Measurements from ENCODE around the gene LRRC28.
A peak's percentile ranks its signal among the peaks of the same experiment; 100 is the strongest.
"Not testable (repeated sequence)": the region's sequence is repeated elsewhere in the genome, so short reads cannot be mapped to it uniquely, and the experiment has no call there.

Gene LRRC28

DNA sequence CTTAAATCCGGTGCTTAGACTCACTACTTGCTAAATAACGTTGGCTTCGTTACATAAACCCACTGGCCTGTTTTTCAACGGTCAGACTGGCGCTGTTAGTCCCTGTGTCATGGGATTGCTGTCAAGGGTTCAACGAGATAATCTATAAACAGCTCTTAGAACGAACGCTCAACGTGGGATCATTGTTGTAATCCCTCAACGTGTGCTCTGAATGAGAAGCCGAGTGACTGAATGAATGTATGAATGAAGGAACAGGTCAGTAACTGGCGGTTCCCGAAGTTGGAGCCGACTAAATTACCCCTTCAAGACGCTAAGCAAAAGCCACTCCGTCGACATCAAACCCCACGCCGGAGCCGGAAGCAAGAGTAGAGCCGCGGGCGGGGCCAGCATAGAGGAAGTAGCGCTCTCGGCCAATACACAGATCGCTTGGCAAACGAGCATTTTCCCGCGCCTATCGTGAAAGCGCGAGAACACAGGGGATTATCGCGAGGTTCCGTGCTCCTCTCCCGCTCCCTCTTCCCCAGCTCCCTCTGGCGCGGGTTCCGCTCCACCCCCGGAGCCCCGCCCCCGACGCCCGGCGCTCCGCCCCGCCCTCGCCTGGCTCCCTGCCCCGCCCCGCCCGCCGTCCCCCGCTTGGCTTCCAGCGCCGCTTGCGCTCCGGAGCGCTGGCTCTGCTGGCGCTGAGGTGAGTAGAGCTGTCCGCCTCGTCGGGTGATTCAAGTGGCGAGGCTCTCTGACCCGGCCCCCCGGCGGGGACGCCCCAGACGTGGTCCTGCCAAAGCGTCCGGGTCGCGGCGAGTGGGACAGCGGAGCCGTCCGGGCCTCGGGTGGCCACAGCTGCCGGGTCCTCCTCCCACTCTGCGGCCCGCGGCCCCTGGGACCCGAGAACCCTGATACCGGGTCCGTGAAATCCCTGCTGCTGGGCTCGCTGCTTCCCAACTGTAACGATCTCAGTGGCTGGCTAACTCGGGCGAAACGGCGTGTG is at the start of gene LRRC28:
LRRC28 (plus strand) TSS at position 625 of the 985 bp plus-strand sequence. CDS start 4,477 bp downstream, outside the sequence.
- peak; percentile 90 to 94 (median 90) for DNase-seq (ENCODE audit: low read depth in 3 of 3)

- no peak for DNase-seq (ENCODE audit: low read depth in 3 of 3)
These were observed 49.1 kb upstream of the LRRC28 start for GRCh38 chr15:99202176-99202552.

DNA sequence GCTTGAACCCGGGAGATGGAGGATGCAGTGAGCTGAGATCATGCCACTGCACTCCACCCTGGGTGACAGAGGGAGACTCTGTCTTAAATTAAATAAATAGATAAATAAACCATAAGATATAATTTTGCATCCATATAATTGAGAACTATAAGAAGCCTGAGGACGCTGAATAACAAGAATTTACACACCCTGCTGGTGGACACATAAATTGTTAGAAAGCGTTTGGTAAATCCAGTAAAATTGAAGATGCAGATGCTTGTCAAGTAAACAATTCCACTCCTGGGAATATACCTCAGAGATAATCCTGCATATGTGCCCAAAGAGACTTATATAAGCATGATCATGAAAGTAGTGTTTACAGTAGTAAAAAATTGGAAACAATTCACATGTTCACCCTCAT is 43.6 kb upstream of the LRRC28 start:
- no peak for DNase-seq (ENCODE audit: low read depth in 3 of 3)

DNA sequence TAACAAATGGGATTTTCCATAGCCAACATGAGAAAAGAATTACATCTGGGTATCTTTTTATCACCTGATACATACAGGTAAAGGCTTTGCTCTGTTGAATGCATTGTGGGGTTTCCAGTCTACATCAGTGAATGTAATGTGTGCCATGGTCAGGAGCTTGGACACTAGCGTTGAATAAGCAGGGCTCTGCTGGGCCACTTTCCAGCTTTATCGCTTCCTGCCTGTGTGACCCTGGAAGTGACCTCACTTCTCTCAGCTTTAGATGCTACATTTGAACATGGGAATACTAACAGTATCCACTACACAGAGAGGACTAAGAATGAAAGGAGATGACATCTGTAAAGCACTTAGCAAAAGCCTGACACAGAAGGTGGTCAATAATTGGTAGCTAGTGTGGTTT is 42.0 kb upstream of the LRRC28 start:
- DNase-seq (ENCODE audit: low read depth in 3 of 3), result no peak

GRCh38 chr15:99210334-99210733 is 40.9 kb upstream of the LRRC28 start:
- DNase-seq (ENCODE audit: low read depth in 3 of 3), result no peak

DNA sequence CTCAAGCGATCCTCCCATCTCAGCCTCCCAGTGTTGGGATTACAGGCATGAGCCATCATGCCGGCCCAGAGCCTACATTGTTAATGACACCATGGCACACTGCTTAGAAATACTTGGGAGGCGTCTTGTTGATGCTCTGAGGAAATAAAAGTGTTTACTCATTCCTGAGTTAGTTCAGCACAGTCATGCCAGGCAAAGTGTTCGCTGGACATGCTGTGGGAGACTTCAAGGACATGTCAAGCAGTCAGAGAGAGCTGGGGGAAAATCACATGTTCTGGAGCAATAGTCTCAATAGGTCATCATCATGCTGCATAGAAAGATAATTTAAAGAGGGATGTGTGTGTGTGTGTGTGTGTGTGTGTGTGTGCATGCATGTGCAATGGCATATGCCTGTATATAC is 39.4 kb upstream of the LRRC28 start:
- DNase-seq (ENCODE audit: low read depth in 3 of 3), result no peak

- no peak for DNase-seq (ENCODE audit: low read depth in 3 of 3)
These were observed 38.9 kb upstream of the LRRC28 start for GRCh38 chr15:99212406-99212805.

DNA sequence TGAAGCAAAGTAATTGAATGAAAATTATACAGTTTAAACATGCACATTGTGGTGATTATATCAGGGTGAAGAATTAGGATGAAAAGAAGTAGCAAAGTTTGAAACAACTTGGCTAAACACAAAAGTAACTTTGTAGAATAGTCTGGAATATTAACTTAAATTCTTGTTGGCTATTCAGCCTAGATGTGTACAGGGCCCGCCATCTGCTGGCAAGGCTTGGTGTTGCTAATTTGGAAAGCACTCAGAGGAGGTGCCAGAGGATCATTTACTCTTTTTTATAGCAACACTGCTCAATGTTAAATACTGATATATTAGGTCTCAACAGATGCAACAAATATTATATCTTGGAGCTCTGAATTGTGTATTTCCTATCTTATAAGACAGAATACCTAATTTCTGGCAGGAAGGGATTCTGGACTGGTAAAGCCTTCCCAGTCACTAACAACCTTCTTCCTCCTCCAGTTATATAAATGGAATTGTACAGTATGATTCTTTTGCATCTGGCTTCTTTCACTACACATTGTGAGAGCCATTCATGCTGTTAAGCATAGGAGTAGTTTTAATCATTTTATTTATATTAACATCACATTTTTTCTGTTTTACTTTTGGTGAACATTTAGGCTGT is 38.0 kb upstream of the LRRC28 start:
- DNase-seq (ENCODE audit: low read depth in 3 of 3), result peak; percentile 20 to 53 (median 46)

- DNase-seq (ENCODE audit: low read depth in 3 of 3), result no peak
These were observed 26.7 kb upstream of the LRRC28 start for GRCh38 chr15:99224372-99225214.

- no peak for DNase-seq (ENCODE audit: low read depth in 3 of 3)
These were observed 24.5 kb upstream of the LRRC28 start for GRCh38 chr15:99226802-99227201.

GRCh38 chr15:99228120-99228770 is 23.0 kb upstream of the LRRC28 start:
- no peak for DNase-seq (ENCODE audit: low read depth in 3 of 3)

GRCh38 chr15:99230867-99231266 is 20.4 kb upstream of the LRRC28 start:
- DNase-seq (ENCODE audit: low read depth in 3 of 3), result no peak

DNA sequence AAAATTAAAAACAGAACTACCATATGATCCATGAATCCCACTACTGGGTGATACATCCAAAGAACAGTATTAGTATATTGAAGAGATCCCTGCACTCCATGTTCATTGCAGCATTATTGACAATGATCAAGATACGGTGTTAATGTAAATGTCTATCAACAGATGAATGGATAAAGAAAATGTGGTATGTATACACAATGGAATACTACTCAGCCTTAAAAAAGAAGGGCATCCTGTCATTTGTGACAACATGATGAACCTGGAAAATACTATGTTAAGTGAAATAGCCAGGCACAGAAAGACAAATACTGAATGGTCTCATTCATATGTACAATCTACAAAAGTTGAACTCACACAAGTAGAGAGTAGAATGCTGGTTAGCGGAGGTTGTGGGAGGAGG is 18.5 kb upstream of the LRRC28 start:
- no peak for DNase-seq (ENCODE audit: low read depth in 3 of 3)

GRCh38 chr15:99234160-99234559 is 17.1 kb upstream of the LRRC28 start:
- not testable (repeated sequence) for DNase-seq (ENCODE audit: low read depth in 3 of 3)

- DNase-seq (ENCODE audit: low read depth in 3 of 3), result no peak
These were observed 12.4 kb upstream of the LRRC28 start for GRCh38 chr15:99238849-99239248.

DNA sequence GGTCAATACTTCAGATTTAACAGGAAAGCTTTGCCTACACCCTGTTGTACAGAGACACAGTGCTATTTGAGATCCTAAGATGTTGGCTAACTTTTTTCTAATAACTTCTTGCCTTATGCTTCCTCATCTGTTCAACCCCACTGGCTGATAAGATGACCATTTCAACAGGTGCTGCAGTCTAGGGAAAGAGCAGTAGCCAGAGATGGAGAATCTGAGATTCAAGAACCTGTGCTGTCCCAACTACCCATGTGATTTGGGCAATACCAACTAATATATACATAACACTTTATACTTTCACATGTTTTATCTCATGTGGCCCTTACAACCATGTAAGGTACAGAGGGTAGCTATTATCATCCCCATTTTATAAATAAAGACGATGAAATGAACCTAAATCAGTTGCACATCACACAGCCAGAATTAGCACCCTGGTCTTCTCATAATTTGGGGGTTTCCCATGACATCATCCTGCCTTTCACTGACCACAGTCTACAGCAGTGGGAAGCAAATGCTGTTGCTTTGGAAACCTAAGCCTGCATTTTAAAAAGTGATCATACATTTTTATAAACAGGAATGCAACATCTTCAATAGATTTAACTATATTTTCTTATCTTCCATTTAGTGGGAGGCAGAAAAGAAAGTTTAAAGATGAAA is 11.6 kb upstream of the LRRC28 start:
- no peak for DNase-seq (ENCODE audit: low read depth in 3 of 3)

DNA sequence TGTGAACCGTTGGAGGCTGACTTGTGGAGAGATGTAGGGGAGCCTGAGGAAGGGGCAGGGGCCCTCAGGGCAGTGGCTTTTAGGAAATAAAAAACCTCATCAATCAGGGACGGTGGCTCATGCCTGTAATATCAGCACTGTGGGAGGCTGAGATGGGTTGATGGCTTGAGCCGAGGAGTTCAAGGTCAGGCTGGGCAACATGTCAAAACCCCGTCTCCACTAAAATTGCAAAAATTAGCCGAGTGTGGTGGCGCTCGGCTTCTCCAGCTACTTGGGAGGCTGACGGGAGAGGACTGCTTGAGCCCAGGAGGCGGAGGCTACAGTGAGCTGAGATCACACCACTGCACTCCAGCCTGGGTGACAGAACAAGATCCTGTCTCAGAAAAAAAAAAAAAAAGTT is 9.5 kb upstream of the LRRC28 start:
- DNase-seq (ENCODE audit: low read depth in 3 of 3), result no peak

DNA sequence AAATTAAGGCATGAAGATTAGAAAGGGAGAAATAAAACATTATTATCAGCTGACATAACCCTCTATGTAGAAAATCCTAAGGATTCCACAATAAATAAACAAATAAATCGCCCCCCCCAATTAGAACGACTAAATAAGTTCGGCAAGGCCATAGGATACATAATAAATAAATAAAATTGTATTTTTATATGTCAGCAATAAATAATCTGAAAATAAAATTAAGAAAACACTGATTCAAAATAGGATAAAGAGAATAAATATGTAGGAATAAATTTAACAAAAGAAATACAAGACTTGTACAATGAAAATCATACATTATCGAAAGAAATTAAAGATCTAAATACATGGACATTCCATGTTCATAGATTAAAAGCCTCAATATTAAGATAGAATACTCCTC is 7.0 kb upstream of the LRRC28 start:
- DNase-seq (ENCODE audit: low read depth in 3 of 3), result no peak

GRCh38 chr15:99247062-99247461 is 4.2 kb upstream of the LRRC28 start:
- DNase-seq (ENCODE audit: low read depth in 3 of 3), result no peak

DNA sequence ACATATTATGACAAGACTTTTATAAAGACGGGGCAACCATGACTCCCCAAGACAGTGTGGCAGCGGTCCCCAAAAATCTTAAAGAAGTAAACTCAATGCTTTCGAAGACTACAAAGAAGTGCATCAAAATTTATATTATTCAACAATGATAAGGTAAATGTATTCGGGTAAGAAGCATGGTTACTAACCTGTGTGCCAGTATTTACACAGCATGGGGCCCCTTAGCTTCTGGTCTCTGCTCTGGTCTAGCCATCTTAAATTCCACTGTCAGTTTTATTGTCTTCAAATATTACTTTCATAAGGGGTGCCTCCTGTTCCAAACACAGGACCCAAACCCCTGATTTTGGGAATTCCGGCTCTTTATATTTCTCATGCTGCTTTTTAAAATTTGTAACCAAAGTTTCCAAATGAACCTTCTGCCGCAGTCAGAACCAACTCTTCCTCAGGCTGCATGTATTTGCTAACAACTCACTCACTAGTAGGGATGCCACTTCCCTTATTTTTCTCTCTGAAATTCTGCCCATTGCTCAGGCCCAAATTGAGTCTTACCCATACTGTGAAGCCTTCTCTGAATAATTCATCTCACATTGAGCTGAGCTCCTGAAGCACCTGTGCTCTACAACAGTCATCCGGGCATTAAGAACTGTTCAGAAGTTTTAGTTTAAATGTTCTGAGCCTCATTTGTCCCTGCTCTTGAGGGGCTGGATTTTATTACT is 3.1 kb upstream of the LRRC28 start:
- DNase-seq (ENCODE audit: low read depth in 3 of 3), result no peak
